Naive thymus-derived CD8-positive, alpha-beta T cell (primary cell): Measurements from ENCODE around the gene MYO5B. TPM values are rescaled to one million over a fixed set of nuclear protein-coding genes. Genes with fewer than 3 reads are reported as not detected.
"Not testable (repeated sequence)": the region's sequence is repeated elsewhere in the genome, so short reads cannot be mapped to it uniquely, and the experiment has no call there.

Experiments used
- ATAC-seq, 2 donors: fragments of 150-1000 bp; cut with Tn5 transposase in 1 of 2; sonication (Bioruptor Pico), chemical (Tn5 transposase) in 1 of 2; 1 replicate in 1 of 2; 2 replicates in 1 of 2; pipeline ENCODE4 v1.10.0; 2021; ENCODE audit warnings: mild to moderate bottlenecking in 2 of 2, moderate library complexity in 2 of 2
- POLR2A ChIA-PET: fragments of 350-600 bp; sonication (Branson Sonifier 250); formaldehyde crosslinking; loops from one replicate; lab custom pipeline; 2021; ENCODE audit warnings: antibody characterized with exemption; lab: Charles Lee
- DNase-seq, 10 donors: peaks; one replicate each; pipeline versions ENCODE4 v3.0.0 to v3.0.0-alpha.2; 2020 to 2022
- H3K27ac Mint-ChIP-seq, 10 donors: one replicate each; pipeline ENCODE4 v1.8.0; 2020 to 2022; ENCODE audit warnings: mild to moderate bottlenecking in 10 of 10, mixed read lengths in 10 of 10, moderate library complexity in 4 of 10, inconsistent platforms in 1 of 10
- H3K27me3 Mint-ChIP-seq, 5 donors: one replicate each; pipeline ENCODE4 v1.8.0; 2021 to 2022; ENCODE audit warnings: mixed read lengths in 5 of 5
- H3K36me3 Mint-ChIP-seq, 3 donors: one replicate each; pipeline ENCODE4 v1.8.0; 2020 to 2022; ENCODE audit warnings: mixed read lengths in 3 of 3, mild to moderate bottlenecking in 2 of 3, inconsistent platforms in 1 of 3
- H3K4me1 Mint-ChIP-seq, 4 donors: one replicate each; pipeline ENCODE4 v1.8.0; 2021 to 2022; ENCODE audit warnings: mixed read lengths in 4 of 4
- H3K4me3 Mint-ChIP-seq, 10 donors: one replicate each; pipeline ENCODE4 v1.8.0; 2020 to 2022; ENCODE audit warnings: mild to moderate bottlenecking in 10 of 10, mixed read lengths in 10 of 10, moderate library complexity in 6 of 10, inconsistent platforms in 1 of 10
- H3K9me3 Mint-ChIP-seq, 9 donors: one replicate each; pipeline ENCODE4 v1.8.0; 2020 to 2022; ENCODE audit warnings: mixed read lengths in 9 of 9, mild to moderate bottlenecking in 3 of 9, inconsistent platforms in 1 of 9, moderate library complexity in 1 of 9
- polyA plus RNA-seq, 3 donors: library from polyadenylated mRNA; unstranded; fragments of 300-500 nt; fragmentation: Illumina TruSeq; gene quantifications; one replicate each; pipeline ENCODE4 v1.2.3, GENCODE V29; 2021
- total RNA-seq, 8 experiments: library from RNA in 2 of 8; stranded (reverse) in 2 of 8; gene quantifications; one replicate each; pipeline ENCODE4 v1.2.3 and lab custom pipeline; 2021 to 2026

MYO5B gene
- total and polyA plus RNA-seq, 5 experiments from 2014 or later: 0.03 TPM; not detected in 4

GRCh38 chr18:49905771-49906170 is 289.2 kb downstream of the MYO5B start:
- Mint-ChIP-seq H3K27me3 (peaks cover 0 to 7% (median 0%) of the 10 kb centered on the region in 5 donors), H3K9me3 (no peaks in the 10 kb centered on the region), H3K27ac (no peak overlapping the region), H3K4me1 (peaks cover 0 to 9% (median 0%) of the 10 kb centered on the region in 4 donors), H3K36me3 (no peaks in the 10 kb centered on the region), H3K4me3 (no peak overlapping the region)
- no peak for ATAC-seq
- no peak for DNase-seq
- POLR2A ChIA-PET: no interaction called here

DNA sequence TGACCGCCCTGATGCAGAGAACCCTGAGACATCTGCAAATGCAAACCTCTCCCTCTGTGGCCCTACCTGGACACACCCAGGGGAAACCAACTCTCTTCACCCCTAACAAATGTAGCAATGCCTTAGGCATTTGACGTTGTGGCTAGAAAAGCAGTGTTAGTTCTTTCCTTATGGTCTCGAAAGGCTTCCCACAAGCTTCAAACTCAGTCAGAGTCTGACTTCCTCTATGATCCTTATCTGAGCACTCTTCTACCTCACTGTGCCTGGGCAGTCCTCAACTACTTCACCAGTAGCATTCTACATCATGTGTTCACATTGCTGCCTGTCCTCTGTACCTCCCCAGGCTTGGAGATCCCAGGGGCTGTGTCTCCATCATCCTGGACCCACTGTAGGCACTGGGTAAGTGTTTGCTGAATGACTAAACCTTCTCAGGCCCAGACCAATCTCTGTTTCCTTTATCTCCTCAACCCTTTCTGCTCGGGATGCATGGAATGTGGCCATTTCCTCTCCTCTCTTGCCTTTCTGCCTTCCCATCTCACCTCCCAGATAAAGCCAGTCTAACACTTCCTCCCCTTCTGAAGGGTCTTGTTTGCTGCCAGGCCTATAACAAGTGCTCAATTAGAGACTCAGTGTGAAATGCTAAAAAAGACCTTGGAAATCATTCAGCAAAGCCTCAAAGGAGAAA is 289.9 kb downstream of the MYO5B start:
- no peak for DNase-seq
- POLR2A ChIA-PET: no interaction called here
- Mint-ChIP-seq H3K9me3 (peaks cover 0 to 2% (median 0%) of the 10 kb centered on the region in 9 donors), H3K4me3 (no peak overlapping the region), H3K27me3 (peaks cover 0 to 11% (median 0%) of the 10 kb centered on the region in 5 donors), H3K36me3 (no peaks in the 10 kb centered on the region), H3K27ac (peak overlapping the region in 1 of 10 donors; percentile 35), H3K4me1 (peaks cover 0 to 9% (median 0%) of the 10 kb centered on the region in 4 donors)
- no peak for ATAC-seq

GRCh38 chr18:49901862-49902340 is 293.0 kb downstream of the MYO5B start:
- Mint-ChIP-seq H3K4me1 (peaks cover 0 to 8% (median 0%) of the 10 kb centered on the region in 4 donors), H3K9me3 (peaks cover 0 to 2% (median 0%) of the 10 kb centered on the region in 9 donors), H3K36me3 (no peaks in the 10 kb centered on the region), H3K27me3 (peaks cover 0 to 10% (median 0%) of the 10 kb centered on the region in 5 donors), H3K4me3 (no peak overlapping the region), H3K27ac (no peak overlapping the region)
- POLR2A ChIA-PET: no interaction called here
- DNase-seq (no peak), ATAC-seq (no peak)

- Mint-ChIP-seq H3K4me3 (no peak overlapping the region), H3K27ac (no peak overlapping the region)
- POLR2A ChIA-PET: no interaction called here
These were observed 295.2 kb downstream of the MYO5B start for GRCh38 chr18:49899657-49900330.

DNA sequence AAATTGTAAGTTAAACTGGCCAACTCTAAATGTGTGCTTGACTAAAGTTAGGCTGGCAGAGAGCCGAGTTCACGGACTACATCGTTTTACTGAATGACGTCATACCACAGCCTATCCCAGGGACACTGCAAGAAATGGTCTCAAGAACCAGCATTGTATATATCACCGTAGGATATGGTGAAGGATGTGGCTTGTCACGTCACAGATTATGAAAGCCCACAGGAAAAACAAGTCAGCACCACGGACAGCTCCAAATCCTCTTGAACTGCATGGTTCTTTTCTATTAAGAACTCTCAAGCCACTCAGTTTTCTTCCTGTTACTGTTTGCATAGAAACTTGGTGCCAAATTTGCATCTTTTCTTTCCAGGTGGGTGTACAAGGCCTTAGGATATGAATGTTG is 296.5 kb downstream of the MYO5B start:
- DNase-seq (peak; percentile 28 to 82 (median 52)), ATAC-seq (peak; percentile 47 to 79)
- Mint-ChIP-seq H3K9me3 (peaks cover 0 to 2% (median 0%) of the 10 kb centered on the region in 9 donors), H3K4me3 (no peak overlapping the region), H3K27ac (no peak overlapping the region), H3K36me3 (no peaks in the 10 kb centered on the region), H3K27me3 (peaks cover 0 to 14% (median 3%) of the 10 kb centered on the region in 5 donors), H3K4me1 (no peaks in the 10 kb centered on the region)
- POLR2A ChIA-PET: no interaction called here

More at GRCh38 chr18:49899657-49900330, 295.2 kb downstream of the MYO5B start:
- Mint-ChIP-seq H3K27me3 (peaks cover 0 to 11% (median 3%) of the 10 kb centered on the region in 5 donors), H3K9me3 (peaks cover 0 to 2% (median 0%) of the 10 kb centered on the region in 9 donors), H3K36me3 (no peaks in the 10 kb centered on the region), H3K4me1 (no peaks in the 10 kb centered on the region)
- ATAC-seq (no peak), DNase-seq (no peak)

- no peaks in the 10 kb centered on the region for H3K36me3 Mint-ChIP-seq
- no peaks in the 10 kb centered on the region for H3K9me3 Mint-ChIP-seq
- no peak overlapping the region for H3K4me3 Mint-ChIP-seq
- H3K27me3 Mint-ChIP-seq: peaks cover 0 to 22% (median 11%) of the 10 kb centered on the region in 5 donors
- no peak overlapping the region for H3K27ac Mint-ChIP-seq
- ATAC-seq (no peak), DNase-seq (no peak)
- H3K4me1 Mint-ChIP-seq: no peaks in the 10 kb centered on the region
- POLR2A ChIA-PET: no interaction called here
These were observed 300.3 kb downstream of the MYO5B start for GRCh38 chr18:49894517-49895226.

GRCh38 chr18:49893036-49893435 is 301.9 kb downstream of the MYO5B start:
- H3K4me1 Mint-ChIP-seq: no peaks in the 10 kb centered on the region
- H3K36me3 Mint-ChIP-seq: no peaks in the 10 kb centered on the region
- no peak for ATAC-seq
- no peak overlapping the region for H3K27ac Mint-ChIP-seq
- POLR2A ChIA-PET: no interaction called here
- H3K27me3 Mint-ChIP-seq: peaks cover 0 to 32% (median 11%) of the 10 kb centered on the region in 5 donors
- H3K9me3 Mint-ChIP-seq: no peaks in the 10 kb centered on the region
- no peak overlapping the region for H3K4me3 Mint-ChIP-seq
- no peak for DNase-seq

- DNase-seq (no peak), ATAC-seq (no peak)
- Mint-ChIP-seq H3K27me3 (peaks cover 0 to 32% (median 11%) of the 10 kb centered on the region in 5 donors), H3K4me1 (no peaks in the 10 kb centered on the region), H3K36me3 (no peaks in the 10 kb centered on the region), H3K4me3 (no peak overlapping the region), H3K9me3 (no peaks in the 10 kb centered on the region), H3K27ac (no peak overlapping the region)
- POLR2A ChIA-PET: no interaction called here
These were observed 302.6 kb downstream of the MYO5B start for GRCh38 chr18:49892148-49892924.

DNA sequence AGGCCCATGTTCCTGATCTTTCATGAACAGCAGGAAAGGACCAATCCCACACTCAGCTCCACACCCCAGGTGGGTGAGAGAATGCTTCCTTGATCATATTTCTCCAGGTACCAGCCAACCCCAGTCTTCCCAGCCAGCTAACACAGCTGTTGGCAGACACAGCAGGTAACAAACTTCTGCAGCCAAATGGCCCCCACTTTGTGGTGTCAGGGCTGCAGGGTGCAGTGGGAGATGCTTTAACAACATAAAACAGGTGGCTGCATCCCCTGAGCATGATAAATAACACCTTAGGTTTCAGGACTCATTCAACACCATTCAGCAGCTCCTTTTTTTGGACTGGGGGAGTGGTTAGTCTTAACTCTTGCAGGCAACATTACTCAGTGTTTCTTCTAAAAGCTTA is 304.9 kb downstream of the MYO5B start:
- H3K36me3 Mint-ChIP-seq: no peaks in the 10 kb centered on the region
- POLR2A ChIA-PET: no interaction called here
- H3K9me3 Mint-ChIP-seq: no peaks in the 10 kb centered on the region
- ATAC-seq: no peak
- no peaks in the 10 kb centered on the region for H3K4me1 Mint-ChIP-seq
- H3K4me3 Mint-ChIP-seq: no peak overlapping the region
- no peak overlapping the region for H3K27ac Mint-ChIP-seq
- no peak for DNase-seq
- peaks cover 2 to 32% (median 7%) of the 10 kb centered on the region in 5 donors for H3K27me3 Mint-ChIP-seq

DNA sequence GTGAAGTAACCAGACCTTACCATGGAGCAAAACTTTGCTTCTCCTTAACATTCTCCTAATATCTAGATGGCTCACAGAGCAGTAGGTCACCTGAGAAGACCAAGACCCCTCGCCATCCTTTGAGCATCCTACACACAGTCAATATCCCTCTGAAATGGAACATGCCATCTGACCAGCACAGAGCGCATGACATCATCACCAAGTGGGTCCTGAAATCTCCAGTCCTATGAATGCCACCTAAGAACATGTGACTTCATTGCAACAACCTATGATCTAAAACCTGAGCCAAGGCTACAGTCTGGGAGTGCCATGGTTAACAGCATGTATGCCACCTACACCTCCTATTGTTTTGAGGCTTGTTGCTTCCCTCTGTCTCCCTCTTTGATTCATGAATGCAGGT is 305.4 kb downstream of the MYO5B start:
- POLR2A ChIA-PET, H3K4me3 Mint-ChIP-seq, H3K27ac Mint-ChIP-seq, ATAC-seq, DNase-seq, H3K4me1 Mint-ChIP-seq, H3K36me3 Mint-ChIP-seq, H3K9me3 Mint-ChIP-seq: not testable (repeated sequence)
- H3K27me3 Mint-ChIP-seq: peaks cover 2 to 32% (median 7%) of the 10 kb centered on the region in 5 donors

DNA sequence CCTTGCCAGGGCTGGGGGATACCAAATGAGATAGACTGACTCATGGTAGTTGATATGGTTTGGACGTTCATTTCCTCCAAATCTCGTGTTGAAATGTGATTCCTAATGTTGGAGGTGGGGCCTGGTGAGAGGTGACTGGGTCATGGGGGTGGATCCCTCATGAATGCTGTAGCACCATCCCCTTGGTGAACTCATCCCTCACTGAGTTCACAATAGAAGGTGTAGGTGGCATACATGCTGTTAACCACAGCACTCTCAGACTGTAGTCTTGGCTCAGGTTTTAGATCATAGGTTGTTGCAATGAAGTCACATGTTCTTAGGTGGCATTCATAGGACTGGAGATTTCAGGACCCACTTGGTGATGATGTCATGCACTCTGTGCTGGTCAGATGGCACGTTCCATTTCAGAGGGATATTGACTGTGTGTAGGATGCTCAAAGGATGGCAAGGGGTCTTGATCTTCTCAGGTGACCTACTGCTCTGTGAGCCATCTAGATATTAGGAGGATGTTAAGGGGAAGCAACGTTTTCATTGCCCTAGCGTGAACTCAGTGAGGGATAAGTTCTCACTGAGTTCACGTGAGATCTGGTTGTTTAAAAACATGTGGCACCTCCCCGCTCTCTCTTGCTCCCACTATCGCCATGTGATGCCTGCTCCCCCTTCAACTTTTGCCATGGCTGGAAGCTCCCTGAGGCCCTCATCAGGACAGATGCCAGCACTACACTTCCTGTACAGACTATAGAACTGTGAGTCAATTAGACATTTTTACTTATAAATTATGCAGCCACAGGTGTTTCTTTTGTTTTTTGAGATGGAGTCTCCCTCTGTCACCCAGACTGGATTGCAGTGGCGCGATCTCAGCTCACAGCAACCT is 307.8 kb downstream of the MYO5B start:
- POLR2A ChIA-PET: no interaction called here
- H3K9me3 Mint-ChIP-seq: no peaks in the 10 kb centered on the region

More for the DNA sequence above, 307.8 kb downstream of the MYO5B start:
- Mint-ChIP-seq H3K27ac (no peak overlapping the region), H3K4me3 (no peak overlapping the region), H3K4me1 (no peaks in the 10 kb centered on the region), H3K27me3 (peaks cover 4 to 23% (median 5%) of the 10 kb centered on the region in 5 donors), H3K36me3 (no peaks in the 10 kb centered on the region)
- ATAC-seq (no peak), DNase-seq (no peak)
